ENCODE results near the gene CMSS1.

DNA sequence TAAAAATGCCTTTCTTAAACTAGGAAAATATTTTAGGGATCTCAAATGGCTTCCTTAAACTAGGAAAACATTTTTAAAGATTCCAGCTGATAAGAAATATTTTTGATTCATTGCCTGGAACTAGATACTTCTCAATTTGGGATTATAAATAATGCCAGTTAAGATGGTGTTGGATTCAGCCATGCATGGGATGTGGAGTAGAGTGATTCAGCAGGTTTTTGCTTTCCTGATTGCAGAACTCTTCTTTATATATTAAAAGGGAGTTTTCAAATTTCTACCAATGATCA is 281.1 kb downstream of the CMSS1 start:
- TF ChIP-seq, protein P1, sequence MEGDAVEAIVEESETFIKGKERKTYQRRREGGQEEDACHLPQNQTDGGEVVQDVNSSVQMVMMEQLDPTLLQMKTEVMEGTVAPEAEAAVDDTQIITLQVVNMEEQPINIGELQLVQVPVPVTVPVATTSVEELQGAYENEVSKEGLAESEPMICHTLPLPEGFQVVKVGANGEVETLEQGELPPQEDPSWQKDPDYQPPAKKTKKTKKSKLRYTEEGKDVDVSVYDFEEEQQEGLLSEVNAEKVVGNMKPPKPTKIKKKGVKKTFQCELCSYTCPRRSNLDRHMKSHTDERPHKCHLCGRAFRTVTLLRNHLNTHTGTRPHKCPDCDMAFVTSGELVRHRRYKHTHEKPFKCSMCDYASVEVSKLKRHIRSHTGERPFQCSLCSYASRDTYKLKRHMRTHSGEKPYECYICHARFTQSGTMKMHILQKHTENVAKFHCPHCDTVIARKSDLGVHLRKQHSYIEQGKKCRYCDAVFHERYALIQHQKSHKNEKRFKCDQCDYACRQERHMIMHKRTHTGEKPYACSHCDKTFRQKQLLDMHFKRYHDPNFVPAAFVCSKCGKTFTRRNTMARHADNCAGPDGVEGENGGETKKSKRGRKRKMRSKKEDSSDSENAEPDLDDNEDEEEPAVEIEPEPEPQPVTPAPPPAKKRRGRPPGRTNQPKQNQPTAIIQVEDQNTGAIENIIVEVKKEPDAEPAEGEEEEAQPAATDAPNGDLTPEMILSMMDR (IDR thresholded peaks at IDR 0.05 in 4 of 5, conservative IDR thresholded peaks at IDR 0.05 in 1 of 5) = no peak
- no peak for TF ChIP-seq POLR2A (IDR thresholded peaks at IDR 0.05)
